ENCODE data around the gene TM2D3.

TM2D3 gene

DNA sequence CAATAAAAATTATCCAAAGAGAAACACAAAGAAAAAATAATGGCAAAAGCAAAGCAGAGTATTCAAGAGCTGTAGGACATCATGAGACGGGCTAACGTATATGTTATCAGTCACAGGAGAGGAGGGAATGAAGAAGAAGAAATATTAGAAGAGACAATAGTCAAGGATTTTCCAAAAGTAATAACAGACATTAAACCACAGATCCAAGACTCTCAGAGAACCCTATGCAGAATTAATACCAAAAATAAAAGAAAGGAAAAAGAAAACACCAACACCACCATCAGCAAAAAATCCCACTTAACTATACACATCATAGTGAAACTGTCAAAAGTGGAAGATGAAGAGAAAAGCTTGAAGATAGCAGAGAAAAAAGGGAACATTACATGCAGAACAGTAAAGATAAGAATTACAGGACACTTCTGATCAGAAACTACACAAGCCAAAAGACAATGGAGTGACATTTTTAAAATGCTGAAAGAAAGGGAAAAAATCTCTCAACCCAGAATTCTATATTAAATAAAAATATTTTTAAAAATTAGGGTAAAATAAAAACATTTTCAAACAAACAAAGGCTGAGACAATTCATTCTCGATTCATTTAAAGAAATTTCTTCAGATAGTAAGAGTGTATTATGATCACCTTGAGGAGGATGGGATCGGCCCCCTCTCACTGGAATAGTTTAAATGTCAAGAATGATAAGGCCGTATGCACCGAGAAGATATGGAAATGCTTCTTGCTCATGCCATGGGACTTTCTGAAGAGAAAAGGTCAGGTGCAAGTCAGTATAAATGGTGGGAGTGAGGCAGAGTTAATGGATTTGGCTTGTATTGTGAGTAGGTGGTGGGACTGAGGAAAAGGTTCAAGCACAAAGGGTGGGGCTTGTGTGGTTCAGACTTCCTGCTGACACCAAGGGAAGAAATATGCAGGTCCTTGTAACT lies 28.5 kb downstream of the TM2D3 start:
- DNase-seq (ENCODE audit: low spot score) = no peak

DNA sequence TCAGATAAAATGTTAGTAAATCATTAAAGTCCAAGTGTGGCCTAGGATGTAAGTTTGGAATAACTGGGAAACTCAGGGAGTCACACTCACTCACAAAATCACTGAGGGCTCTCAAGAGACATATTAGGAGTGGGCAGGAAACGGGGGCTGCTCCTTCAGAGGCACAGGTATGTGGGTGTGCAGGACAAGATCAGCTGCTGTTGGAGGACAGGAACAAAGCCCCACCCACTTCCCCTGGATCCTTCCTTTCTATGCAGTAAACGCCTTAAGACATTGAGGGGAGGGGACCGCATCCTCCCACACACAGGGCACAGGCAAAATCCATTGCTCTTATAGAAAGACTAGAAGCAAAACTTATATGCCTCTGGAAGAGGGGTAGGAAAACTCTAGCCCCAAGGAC lies 30.2 kb downstream of the TM2D3 start:
- DNase-seq (ENCODE audit: low spot score) = no peak

DNA sequence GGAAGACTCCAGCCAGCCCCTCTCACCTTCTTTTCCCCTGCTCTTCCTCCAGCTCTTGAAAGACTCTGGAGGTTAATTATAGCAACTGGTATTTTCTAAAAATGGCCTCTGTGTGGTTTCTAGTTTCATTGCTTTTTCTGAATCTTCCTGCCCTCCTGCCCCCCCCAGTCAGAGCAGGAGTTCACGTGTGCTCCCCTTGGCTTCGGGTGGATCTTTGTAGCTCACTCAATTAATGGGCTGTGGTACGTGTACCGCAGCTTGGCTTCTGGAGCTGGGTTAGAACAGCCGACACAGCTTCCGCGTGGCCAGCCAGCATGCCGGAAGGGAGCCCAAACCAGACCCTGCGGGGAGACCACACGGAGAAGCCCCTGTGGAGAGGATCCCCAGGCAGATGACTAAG lies 31.5 kb downstream of the TM2D3 start:
- no peak for DNase-seq (ENCODE audit: low spot score)

DNA sequence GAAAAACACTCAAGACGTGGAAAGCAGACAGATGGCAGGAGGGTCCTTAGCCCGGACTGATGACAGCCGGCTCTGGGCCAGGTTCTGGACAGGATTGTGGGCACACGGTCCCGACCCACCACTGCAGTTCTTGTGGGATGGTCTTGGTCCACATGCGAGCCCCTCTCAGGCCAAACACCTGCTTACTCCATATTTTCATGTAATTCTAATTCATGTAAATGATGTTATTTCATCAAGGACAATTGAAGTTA lies 32.6 kb downstream of the TM2D3 start:
- DNase-seq (ENCODE audit: low spot score) = no peak

DNA sequence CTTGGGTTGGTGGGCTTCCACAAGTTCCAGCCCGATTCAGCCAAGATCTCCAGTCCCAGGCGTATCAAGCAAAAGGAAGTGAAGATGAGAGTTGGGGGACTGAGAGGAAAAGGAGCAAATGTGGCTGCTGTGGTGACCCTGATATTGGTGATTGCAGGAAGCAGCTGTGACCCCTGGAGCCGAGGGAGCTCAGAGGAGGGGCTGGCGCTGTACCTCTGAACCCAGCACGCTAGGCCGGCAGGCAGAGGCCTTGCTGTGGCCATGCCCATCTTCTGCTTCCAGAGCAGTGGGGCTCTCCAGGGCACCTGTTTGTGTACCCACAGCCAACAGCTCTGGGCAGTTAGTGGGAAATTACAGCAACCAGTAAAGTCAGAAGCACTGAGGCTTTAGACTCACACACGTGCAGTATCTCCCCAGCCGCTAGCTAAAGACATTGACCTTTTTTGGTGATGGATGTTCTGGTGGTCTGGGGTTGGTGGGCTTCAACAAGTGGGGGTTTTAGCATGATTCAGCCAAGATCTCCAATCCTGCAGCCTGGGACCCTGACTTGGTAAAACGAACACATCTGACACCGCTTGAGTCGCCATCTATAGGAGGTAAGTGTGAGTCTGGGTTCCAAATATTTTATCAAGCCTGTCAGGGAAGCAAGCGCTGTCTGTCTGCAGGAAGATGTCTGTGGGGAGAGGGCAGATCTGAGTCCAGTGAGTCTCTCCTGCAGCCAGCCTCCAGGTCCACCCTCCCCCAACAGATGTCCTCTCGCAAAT lies 33.1 kb downstream of the TM2D3 start:
- DNase-seq (ENCODE audit: low spot score) = no peak

DNA sequence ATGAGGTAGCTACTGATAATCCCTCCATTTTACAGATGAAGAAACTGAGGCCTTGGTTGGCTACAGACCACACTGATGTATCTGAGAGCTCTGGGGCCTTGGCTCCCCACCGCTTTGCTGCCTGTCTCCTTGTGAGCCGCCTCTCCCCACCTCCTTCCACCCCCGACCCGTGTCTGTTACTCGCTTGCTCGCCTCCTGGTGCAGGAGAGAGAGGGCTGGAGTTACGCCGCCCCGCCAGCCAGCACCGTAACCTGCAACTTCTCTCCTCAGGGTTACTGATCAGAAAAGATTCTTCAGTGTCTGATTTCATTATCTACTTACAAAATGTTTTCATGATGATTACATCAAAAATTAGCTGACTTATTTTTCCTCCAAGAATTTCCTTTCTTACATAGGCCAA lies 34.1 kb downstream of the TM2D3 start:
- DNase-seq (ENCODE audit: low spot score) = no peak

DNA sequence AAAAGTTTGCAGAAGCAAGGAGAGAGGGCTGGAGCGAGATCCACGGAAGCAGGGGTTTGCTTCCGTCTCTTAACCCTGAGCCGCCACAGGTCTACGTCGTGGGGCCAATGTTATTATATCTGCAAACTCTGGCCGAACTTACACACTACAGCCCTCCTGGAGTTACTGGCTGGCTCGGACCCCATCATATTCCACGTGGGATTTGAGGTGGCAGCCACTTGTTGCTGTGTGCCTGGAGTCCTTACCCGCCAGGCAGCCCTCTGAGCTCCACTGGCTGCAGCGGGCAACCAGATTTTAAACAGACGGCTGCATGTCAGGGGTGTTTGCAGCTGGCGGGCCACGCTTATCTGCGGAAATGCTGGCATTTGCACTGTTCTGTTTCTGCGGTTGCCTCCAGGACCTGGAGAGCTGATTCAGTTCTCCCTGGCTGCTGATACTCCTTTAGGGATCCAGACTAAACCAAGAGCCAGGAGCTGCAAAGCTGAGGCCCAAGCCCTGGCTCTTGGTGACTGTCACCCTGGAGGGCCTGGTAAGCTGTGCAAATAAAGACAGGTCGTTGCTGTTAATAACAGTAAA lies 34.7 kb downstream of the TM2D3 start:
- no peak for DNase-seq (ENCODE audit: low spot score)

DNA sequence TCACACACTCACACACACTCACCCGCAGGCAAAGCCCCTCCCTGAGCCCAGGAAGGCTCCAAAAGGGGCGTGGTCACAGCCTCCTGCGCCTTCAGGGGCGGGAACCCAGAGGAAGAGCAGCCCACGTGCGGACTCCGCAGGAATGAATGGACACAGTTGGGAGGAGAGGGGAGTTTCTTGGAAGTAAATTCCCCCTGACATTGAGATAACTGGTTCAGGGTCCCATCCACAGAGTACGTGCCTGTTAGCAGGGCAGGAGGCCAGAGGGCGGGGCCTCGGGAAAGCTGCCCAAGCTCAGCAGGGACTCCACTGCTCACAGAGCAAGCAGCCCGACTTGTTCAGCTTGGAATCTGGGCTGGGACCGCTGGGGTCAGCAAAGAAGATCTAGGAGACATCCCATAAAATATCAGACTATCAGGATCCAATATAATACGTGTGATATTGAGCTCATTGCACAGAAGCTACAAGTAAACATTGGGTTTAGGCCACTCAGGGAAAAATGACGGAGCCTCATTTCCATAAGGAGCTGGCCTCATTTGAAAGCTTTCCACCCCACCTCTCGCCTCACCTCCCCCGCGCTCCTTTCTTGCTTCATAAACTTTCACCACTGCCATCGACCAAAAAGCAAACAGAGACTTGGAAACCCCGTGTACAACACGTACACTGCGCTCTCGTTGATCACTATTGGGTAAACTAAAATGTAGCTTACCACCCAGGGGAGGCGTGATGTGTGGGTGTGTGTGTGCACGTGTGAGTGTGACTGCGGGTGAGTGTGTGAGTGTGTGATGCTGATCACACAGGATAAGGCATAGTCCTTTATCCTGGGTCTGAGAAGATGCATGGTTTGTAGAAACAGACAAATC lies 36.0 kb downstream of the TM2D3 start:
- no peak for DNase-seq (ENCODE audit: low spot score)

DNA sequence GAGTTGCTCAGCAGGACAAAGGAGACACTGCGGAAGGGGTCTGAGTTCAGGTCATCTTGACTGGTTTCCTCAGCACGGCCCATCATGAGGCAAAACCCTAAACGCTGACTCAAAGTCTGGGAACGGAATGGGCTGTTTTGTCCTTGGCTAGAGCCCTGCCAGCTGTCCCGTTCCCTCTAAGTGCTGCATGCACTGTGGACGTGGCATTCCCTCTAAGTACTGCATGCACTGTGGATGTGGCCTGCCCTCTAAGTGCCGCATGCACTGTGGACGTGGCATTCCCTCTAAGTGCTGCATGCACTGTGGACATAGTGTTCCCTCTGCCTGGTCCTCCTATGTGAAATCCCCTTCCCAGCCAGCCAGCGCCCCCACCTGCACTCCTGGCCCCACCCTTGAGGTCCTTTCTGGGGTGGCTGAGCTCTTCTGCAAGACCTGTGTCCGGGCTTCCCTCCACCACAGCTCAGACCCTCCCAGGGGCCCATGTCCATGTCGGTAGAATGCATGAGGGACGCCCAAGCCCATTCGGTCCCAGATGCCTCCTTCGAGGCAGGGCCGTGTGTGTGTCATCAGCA lies 36.7 kb downstream of the TM2D3 start:
- DNase-seq (ENCODE audit: low spot score) = no peak

DNA sequence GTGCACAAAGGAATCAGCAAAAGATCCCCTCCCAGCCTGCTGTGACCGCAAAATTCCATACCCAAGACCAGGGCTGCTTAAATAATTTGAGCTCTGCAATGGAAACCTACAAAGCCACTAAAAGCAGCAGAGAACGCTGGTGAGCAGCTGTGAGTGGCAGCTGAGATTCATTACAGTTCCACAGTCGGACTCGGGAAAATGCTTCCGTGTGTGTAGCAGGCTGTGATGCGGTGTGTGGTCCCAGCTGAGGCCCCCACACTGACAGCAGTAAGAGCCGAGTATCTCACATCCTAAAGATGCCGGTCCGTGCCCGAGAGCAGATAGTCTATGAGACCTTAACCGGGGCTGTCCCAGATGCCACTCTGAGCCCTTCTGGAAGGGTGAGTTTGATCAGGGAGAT lies 37.4 kb downstream of the TM2D3 start:
- no peak for DNase-seq (ENCODE audit: low spot score)

DNA sequence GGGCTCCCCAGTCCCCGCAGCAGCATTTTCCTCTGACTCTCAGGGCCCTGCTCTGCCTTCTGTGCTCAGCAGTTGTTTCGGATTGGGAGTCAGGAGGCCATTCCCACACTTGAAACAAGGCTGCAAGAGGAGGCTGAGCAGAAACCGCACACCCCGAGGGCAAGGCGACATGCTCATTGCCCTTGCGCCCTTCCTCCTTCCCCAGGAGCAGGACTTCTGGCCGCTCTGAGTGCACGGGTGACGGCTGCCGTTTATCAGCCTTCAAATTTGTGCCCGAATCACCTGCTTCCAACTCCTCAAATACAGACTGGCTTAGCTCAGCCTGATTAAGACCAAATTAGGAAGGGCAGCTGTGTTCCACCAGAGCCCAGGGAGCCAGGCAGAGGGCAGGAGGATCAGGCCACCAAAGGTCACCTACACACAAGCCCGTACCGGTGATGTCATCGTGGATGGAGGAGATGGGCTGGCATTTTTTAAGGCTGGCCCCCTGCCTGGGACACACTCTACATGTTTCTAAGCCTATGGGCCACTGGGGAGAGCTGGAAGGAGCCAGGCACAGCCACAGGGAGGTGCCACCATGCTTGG lies 38.1 kb downstream of the TM2D3 start:
- DNase-seq (ENCODE audit: low spot score) = no peak

DNA sequence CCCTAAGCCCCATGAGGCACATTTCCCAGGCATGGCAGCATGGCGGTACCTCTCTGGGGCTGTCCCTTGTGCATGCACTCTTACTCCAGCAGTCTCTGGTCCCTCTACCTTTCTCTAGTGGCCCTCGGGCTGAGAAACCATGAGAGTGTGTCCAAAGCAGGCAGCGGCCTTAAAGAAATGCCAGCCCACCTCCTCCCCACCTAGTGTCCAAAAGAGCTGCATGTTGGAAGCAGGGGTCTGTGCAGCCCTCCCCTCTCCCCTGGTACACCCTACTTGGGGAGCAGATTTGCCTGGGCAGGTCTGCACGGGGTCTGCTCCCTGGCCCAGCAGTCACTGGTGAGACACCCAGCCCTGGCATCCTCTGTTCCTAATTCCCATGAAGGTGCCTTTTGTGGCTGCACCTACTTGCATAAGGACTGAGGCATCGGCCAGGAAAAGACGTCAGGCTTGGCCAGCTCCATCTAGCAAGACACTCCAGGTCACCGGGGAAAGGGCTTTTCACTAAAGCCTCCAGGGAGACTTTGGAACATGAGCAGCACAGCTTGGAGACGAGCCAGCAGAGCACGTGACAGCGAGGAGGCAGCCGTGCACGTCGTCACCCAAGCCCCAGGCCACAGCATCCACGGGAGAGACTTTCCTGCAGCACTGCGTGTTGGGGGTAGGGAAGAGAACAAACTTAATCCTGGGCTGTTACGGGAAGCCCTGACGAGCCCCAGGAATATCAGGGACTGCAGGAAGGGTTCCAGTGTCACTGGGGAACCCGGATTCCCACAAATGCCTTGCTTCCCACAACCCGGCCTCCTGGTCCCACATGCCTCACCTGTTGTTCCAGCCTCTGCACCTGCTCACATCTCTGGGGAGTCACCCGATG lies 38.8 kb downstream of the TM2D3 start:
- DNase-seq (ENCODE audit: low spot score) = no peak

DNA sequence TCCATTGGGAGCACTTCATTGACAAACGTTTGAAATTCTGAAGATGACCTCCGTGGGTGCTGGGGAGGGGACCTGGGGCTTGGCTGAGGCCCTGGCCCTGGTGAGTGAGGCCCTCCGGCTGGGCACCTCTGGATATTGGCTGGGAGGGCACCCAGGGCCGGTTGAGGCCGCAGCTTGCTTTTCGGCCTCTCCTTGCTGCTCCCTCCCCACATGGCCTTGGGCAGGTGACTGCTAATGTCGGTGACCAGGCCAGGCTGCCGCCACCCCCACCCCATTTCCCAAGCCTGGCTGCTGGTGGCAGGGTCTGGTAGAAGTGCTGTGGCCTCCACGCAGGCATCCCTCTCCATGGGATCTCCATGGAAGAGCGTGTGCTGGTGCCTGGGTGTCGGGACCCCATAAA lies 39.5 kb downstream of the TM2D3 start:
- DNase-seq (ENCODE audit: low spot score) = no peak

DNA sequence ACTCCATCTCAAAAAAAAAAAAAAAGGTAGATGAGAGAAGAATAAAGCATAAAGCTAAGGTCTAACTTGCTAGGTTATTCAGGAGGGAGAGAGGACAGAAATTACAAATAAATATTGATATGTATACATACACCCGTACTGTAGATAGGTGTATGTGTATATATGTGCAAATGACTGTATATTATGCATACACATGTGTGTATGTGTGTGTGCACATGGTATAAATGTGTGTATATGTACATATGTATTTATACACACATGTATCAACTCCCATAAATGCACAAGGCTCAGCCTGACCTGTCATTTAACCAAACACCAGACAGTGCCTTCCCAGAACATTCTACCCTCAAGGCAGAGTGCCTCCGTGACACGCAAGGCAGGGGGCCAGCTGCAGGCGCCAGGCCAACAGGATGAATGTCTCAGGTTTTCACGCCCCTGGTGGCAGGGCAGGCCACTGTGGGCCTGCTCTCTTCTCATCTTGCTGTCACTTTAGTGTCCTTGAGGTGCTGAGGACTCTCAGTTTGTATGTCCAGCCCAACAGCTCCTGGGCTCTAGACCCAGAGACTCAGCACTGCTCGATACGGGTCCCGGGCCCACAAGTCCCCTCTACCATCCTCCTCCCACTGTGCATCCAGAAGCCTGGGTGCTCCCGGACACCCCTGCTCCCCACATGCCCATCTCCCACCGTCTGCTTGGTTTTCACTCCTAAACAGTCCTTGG lies 40.4 kb downstream of the TM2D3 start:
- no peak for DNase-seq (ENCODE audit: low spot score)

DNA sequence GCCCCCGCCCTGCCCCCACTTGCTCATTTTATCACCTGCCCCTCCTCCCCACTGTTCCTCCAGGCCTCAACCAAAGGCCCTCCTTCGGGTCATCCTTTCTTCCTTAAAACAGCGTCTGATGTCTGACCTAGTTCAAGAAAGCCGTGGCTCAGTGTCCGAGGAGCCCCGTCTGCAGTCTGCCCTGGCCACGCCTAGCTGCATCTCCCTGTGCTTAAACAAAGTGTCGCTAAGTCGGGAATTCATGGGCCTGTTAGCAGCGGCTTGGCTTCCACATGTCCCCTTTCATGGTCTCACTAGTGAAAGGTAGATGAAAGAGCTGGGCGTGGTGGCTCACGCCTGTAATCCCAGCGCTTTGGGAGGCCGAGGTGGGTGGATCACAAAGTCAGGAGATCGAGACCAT lies 41.2 kb downstream of the TM2D3 start:
- no peak for DNase-seq (ENCODE audit: low spot score)

DNA sequence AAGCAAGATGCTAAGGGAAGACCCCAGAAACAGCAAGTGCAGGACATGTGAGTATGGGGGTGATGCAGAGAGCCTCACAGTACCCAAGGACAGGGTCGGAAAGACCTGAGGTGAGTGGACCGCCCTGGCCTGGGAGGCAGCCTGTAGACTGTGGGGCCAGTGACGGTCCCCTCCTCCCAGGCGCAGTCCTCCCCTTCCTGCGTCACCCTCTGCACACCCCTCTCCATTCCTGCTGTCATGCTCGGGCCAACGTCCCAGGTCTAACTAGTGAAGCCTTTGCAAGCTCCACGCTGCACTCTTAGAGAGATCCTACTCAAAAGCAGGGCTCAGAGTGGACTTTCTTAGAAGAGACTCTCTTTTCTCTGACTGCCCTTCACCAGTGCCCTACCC lies 41.6 kb downstream of the TM2D3 start:
- no peak for DNase-seq (ENCODE audit: low spot score)

DNA sequence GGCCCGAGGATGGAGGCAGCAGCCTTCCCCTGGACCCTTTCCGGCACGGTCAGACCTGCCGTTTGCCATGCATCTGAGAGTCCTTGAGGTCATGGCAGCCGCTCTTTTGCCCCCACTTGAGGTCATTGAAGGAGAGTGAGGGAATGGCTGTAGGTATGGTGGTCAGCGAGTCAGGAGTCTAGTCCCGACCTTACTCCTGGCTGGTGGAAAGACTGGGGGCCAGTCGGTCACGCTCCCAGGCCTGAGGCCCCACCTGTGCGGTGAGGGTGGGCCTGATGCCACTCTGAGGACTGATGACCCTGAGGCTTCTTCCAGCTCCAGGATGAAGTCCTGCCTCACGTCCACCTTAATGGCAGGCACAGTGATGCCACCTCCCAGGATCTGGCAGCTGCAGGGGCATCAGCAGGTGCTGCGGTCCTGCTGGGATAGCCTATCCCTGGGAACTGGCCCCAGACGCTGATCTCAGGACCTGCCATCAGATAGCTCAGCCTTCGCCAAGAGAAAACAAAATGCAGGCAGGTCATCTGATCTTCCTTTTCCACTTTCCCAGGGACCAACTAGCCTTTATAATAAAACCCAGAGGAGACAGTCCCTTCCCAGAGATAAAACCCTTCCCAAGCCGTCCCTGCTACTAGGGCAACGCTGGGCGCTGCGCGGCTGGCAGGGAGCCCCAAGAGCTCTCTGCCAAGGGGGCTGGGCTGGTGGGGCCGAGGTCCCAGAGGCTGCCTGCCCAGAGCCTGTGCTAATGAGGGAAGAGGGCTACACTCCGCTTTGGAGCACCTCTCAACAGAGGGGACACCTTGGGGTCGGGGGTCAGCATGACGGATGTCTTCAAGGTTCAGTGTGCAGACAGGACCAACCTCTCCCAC lies 42.2 kb downstream of the TM2D3 start:
- no peak for DNase-seq (ENCODE audit: low spot score)

DNA sequence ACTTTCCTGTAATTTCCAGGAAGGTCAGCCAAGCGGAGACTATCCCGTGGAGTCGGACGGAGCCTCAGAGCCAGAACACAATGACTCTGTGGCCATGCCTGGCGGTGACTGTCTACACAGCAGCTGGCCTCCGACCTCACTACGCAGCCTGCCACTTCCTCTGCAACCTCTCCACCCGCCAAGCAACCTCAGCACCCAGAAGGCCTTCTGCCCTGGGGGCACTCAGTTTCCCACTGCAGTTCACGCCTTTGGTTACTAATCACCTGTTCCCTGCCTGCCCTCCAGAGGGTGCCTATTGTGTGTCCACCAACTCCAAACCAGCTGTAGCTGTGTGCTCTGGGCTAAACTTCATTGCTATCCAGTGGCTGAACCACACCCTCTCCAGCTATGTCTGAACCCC lies 44.0 kb downstream of the TM2D3 start:
- DNase-seq (ENCODE audit: low spot score) = no peak

DNA sequence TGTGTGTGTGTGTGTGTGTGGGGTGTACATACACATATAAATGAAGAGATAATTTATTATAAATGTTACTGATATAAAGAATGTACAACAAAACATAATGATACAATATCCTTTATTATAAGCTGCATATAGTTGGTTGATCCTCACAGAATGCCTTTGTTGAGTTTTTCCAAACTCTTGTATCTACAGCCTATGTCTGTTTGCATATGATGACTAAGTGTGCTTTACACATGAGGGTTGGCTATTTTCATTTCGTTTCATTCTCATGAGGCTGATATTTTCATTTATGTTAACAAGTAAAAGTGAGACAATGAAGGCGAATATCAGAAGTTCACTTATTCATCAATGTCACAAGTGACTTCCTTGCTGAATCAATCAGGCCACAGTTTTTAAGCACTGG lies 45.1 kb downstream of the TM2D3 start:
- DNase-seq (ENCODE audit: low spot score) = no peak
